Kidney capillary endothelial cell (primary cell): ENCODE data around the gene MIPEP.

ENCODE experiments used
- DNase-seq: peaks from one replicate; pipeline ENCODE4 v3.0.0-alpha.2; 2018; ENCODE audit warnings: low spot score

The MIPEP gene

GRCh38 chr13:23852351-23852750 lies 36.8 kb downstream of the MIPEP start:
- DNase-seq = no peak

- peak; percentile 25 for DNase-seq
Measured at GRCh38 chr13:23851106-23851505, 38.1 kb downstream of the MIPEP start.

- DNase-seq = no peak
Measured at GRCh38 chr13:23850134-23850533, 39.1 kb downstream of the MIPEP start.

- DNase-seq = no peak
Measured at GRCh38 chr13:23849670-23850069, 39.5 kb downstream of the MIPEP start.

- no peak for DNase-seq
Measured at GRCh38 chr13:23848646-23849141, 40.5 kb downstream of the MIPEP start.

- DNase-seq = no peak
Measured at GRCh38 chr13:23848019-23848418, 41.2 kb downstream of the MIPEP start.

GRCh38 chr13:23847497-23847896 lies 41.7 kb downstream of the MIPEP start:
- no peak for DNase-seq

GRCh38 chr13:23845105-23845725 lies 44.0 kb downstream of the MIPEP start:
- DNase-seq = no peak

- DNase-seq = no peak
Measured at GRCh38 chr13:23844132-23844531, 45.1 kb downstream of the MIPEP start.

GRCh38 chr13:23843436-23843835 lies 45.8 kb downstream of the MIPEP start:
- no peak for DNase-seq

GRCh38 chr13:23842406-23842805 lies 46.8 kb downstream of the MIPEP start:
- no peak for DNase-seq

- DNase-seq = no peak
Measured at GRCh38 chr13:23833733-23834611, 55.2 kb downstream of the MIPEP start.

- DNase-seq = peak; percentile 1
Measured at GRCh38 chr13:23828866-23829265, 60.3 kb downstream of the MIPEP start.

- no peak for DNase-seq
Measured at GRCh38 chr13:23828086-23828485, 61.1 kb downstream of the MIPEP start.

GRCh38 chr13:23825179-23825578 lies 64.0 kb downstream of the MIPEP start:
- no peak for DNase-seq

- DNase-seq = no peak
Measured at GRCh38 chr13:23824371-23824770, 64.8 kb downstream of the MIPEP start.

- DNase-seq = no peak
Measured at GRCh38 chr13:23822252-23822824, 66.9 kb downstream of the MIPEP start.

GRCh38 chr13:23820530-23820929 lies 68.7 kb downstream of the MIPEP start:
- DNase-seq = no peak

GRCh38 chr13:23817830-23818229 lies 71.4 kb downstream of the MIPEP start:
- no peak for DNase-seq

GRCh38 chr13:23817136-23817535 lies 72.1 kb downstream of the MIPEP start:
- no peak for DNase-seq

GRCh38 chr13:23813635-23814034 lies 75.6 kb downstream of the MIPEP start:
- DNase-seq = no peak

- DNase-seq = no peak
Measured at GRCh38 chr13:23811366-23812062, 77.7 kb downstream of the MIPEP start.
